SW 1271 (cell line): ENCODE measurements around the gene XIST.
"Not testable (repeated sequence)": the region's sequence is repeated elsewhere in the genome, so short reads cannot be mapped to it uniquely, and the experiment has no call there.

ENCODE experiments used
- DNase-seq, 2 experiments: peaks; one replicate each; lab custom pipeline; 2025; lab: John Stamatoyannopoulos, UW

Gene XIST

DNA sequence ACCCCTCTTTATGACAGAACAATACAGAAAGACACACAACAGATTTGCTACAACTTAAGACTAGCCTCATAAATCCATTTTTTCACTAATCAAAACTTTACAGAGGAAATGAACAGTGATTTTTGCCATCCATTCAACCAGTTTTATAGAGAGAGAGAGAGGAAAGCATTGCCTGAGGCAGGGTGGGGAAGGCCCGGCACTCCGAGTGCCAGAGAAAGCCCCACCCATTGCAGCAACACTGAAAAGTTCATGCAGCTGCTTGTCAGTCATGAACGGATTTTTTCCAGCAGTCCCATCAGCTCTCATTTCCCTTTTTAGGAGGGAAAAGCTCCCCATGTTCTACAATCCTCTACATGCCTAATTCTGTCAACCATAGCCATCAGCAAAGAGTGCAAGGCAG lies 52.6 kb downstream of the XIST start:
- DNase-seq: no peak

GRCh38 chrX:73792511-73792910 lies 60.0 kb downstream of the XIST start:
- DNase-seq: not testable (repeated sequence)

DNA sequence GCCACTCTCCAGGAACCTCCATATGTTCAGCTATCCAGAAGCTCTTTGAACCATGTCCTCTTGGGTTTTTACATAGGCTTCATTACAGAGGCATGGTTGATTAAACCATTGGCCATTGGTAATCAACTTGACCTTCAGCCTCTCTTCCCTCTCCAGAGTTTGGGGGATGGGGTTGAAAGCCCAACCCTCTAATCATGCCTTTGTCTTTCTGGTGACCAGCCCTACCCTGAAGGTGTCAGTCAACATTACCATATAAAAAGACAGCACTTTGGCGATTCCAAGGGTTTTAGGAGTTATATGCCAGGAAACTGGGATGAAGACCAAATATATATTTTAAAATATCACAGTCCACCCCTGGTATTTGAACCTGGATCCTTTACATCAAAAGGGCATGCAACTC lies 67.0 kb downstream of the XIST start:
- DNase-seq: no peak
